Kidney epithelial cell (primary cell): ENCODE measurements around the gene NOS1. TPM values are rescaled to one million over a fixed set of nuclear protein-coding genes. Genes with fewer than 3 reads are reported as not detected.

Experiments used
- DNase-seq: peaks from one replicate; pipeline ENCODE4 v3.0.0-alpha.2; 2010; ENCODE audit warnings: low read depth
- H3K27me3 ChIP-seq: 2 replicates; pipeline ENCODE4 v1.6.0; 2011; ENCODE audit warnings: low read length; ENCODE audit not compliant: control insufficient read depth, insufficient read depth
- H3K36me3 ChIP-seq: 2 replicates; pipeline ENCODE4 v1.5.1; 2011; ENCODE audit warnings: low read length; ENCODE audit not compliant: control insufficient read depth, insufficient read depth
- H3K4me3 ChIP-seq: 2 replicates; pipeline ENCODE4 v1.5.1; 2011; ENCODE audit warnings: low read depth, mild to moderate bottlenecking, control low read depth, low read length
- total RNA-seq: library from RNA; depleted of rRNA; stranded (reverse); fragments of >200 nt; gene quantifications from 2 replicates; pipeline ENCODE4 v1.2.3, GENCODE V29; 2015
- TF ChIP-seq, protein P1 (sequence below): IDR thresholded peaks from 2 replicates; pipeline ENCODE4 v1.5.1; 2011; ENCODE audit warnings: mild to moderate bottlenecking, moderate library complexity, low read length, control low read depth, inconsistent platforms; ENCODE audit not compliant: insufficient read depth, poor library complexity, severe bottlenecking

The NOS1 gene
- total RNA-seq, 1 donor from 2014 or later = 0.04 TPM

DNA sequence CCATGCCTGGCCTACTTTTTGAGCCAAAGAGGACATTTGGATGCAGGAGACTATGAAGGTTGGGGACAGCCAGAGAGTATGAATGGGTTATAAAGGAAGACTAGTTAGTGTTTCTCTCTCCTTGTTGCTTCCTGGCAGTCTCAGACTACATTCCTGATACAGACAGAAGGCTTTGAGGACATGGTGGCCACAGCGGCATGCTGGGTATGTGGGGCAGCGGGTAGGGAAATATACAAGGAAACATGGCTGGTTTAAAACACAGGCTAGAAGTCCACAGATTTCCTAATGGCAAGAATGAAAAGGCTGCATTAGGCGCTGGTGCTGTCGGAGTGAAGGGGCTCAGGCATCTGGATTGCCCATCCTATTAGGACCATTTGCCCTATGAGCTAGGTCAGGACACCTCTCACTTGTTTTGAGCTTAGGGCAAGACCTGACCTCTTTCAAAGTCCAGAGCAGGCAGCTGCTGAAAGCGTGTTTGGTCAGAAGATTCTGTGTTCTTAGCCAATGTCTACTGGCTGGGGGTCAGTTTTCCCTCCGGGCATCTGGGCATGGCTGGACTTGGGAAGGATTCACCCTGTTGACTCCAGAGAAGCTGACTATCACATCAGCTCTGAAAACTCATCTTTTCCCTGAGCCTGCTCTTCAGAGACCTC lies 151.0 kb downstream of the NOS1 start:
- TF ChIP-seq, protein P1, sequence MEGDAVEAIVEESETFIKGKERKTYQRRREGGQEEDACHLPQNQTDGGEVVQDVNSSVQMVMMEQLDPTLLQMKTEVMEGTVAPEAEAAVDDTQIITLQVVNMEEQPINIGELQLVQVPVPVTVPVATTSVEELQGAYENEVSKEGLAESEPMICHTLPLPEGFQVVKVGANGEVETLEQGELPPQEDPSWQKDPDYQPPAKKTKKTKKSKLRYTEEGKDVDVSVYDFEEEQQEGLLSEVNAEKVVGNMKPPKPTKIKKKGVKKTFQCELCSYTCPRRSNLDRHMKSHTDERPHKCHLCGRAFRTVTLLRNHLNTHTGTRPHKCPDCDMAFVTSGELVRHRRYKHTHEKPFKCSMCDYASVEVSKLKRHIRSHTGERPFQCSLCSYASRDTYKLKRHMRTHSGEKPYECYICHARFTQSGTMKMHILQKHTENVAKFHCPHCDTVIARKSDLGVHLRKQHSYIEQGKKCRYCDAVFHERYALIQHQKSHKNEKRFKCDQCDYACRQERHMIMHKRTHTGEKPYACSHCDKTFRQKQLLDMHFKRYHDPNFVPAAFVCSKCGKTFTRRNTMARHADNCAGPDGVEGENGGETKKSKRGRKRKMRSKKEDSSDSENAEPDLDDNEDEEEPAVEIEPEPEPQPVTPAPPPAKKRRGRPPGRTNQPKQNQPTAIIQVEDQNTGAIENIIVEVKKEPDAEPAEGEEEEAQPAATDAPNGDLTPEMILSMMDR = no peak
- DNase-seq = no peak
- Histone ChIP-seq H3K27me3 (peaks cover 10% of the 10 kb centered on the region), H3K4me3 (no peak overlapping the region), H3K36me3 (no peaks in the 10 kb centered on the region)

DNA sequence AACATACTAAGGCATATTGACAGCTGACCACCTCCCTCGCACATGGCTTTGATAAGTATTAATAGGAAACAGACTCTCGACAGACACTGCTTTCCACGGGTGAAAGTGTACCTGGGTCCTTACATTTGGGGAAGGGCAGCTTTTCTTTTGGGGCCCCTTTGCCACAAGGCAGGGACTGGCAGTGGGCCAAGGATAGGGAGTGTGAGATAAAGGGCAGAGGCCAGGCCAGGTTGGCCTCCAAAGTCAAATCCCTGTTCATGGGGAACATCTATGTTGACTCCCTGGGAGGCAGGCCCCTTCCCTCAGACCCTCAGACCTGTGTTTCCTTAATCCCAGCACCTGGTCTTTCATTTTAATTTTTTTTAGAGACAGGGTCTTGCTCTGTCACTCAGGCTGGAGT lies 151.8 kb downstream of the NOS1 start:
- Histone ChIP-seq H3K27me3 (peaks cover 4% of the 10 kb centered on the region), H3K36me3 (no peaks in the 10 kb centered on the region), H3K4me3 (no peak overlapping the region)
- DNase-seq = no peak
- TF ChIP-seq, protein P1 = no peak

DNA sequence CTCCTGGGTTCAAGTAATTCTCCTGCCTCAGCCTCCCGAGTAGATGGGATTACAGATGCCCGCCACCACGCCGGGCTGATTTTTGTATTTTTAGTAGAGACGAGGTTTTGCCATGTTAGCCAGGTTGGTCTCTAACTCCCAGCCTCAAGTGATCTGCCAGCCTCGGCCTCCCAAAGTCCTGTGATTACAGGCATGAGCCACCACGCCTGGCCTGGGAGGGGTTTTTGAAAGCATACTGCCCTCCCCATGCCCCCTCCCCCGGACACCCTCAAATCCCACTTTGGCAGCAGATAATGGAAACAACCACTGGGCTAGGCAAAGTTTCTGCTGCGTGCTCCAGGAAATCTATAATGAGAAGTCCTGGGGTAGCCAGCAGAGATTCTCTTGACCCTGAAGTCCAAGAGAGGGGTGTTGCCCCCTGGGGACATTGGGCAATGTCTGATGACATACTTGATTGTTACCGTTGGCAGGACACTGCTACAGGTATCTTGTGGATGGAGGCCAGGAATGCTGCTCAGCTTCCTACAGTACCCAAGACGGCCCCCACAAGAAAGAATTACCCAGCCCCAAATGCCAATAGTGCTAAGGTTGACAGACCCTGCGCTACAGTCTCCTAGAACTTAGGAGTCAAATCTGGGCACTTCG lies 152.5 kb downstream of the NOS1 start:
- Histone ChIP-seq H3K36me3 (no peaks in the 10 kb centered on the region), H3K27me3 (peaks cover 4% of the 10 kb centered on the region), H3K4me3 (no peak overlapping the region)
- DNase-seq = no peak
- TF ChIP-seq, protein P1 = no peak

DNA sequence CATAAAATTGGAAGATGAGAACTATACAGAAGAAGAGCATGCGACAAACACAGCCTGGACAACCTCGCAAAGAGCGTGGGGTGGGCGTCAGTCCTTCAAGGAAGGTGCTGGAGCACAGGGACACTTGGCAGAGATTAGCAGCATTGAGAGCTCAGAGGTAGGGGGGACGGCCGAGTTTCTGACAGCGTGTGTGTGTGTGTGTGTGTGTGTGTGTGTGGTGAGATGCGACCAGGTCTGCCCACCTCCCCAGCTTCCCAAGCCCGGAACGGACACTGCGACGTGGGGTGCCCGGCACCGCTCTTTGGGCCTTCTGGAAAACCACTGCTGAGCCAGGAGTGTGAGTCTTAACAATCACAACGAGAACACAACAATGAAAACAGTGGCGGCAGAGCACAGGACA lies 153.2 kb downstream of the NOS1 start:
- Histone ChIP-seq H3K4me3 (no peak overlapping the region), H3K36me3 (no peaks in the 10 kb centered on the region), H3K27me3 (peaks cover 4% of the 10 kb centered on the region)
- TF ChIP-seq, protein P1 = no peak
- no peak for DNase-seq

DNA sequence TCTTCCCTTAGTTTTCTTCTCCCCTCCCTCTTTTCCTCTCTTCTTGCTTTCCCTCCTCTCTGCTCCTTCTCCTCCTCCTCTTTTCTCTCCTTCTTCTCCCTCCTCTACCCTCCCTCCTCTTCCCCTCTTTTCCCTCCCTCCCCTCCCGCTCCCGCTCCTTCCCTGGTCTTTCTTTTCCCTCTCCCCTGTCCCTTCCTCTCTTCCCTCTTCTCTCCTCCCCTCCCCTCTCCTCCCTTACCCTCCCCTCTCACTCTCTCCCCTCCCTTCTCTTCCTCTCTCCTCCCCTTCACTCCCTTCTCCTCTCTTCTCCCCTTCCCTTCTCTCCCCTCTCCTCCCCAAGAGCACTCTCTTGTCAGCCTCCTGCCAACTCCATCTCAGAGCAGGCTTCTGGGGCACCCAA lies 153.8 kb downstream of the NOS1 start:
- H3K27me3 ChIP-seq = peaks cover 4% of the 10 kb centered on the region
- H3K4me3 ChIP-seq = no peak overlapping the region
- DNase-seq = no peak
- TF ChIP-seq, protein P1 = no peak
- no peaks in the 10 kb centered on the region for H3K36me3 ChIP-seq

DNA sequence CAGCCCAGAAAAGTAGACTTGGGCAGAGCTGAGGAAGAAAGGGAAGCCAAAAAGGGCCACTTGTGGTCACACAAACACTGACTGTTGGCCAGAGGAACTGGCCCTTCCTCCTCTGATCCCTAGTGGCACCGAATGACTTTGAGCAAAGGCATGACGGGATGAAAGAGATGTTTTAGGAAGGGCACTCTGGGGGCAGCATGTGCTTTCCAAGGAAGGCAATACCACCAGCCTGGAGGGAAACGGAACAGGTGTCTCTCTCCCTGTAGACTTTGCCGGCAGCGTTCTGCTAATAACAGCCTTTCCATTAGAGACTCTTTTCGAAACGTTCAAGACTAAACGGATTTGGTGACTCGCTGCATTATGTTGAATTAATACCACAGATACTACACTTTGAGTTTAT lies 158.9 kb downstream of the NOS1 start:
- Histone ChIP-seq H3K36me3 (no peaks in the 10 kb centered on the region), H3K4me3 (no peak overlapping the region), H3K27me3 (peaks cover 2% of the 10 kb centered on the region)
- TF ChIP-seq, protein P1 = no peak
- DNase-seq = no peak
